Measurements from ENCODE around the gene COA6. TPM values are rescaled to one million over a fixed set of nuclear protein-coding genes. Genes with fewer than 3 reads are reported as not detected.
"Not testable (repeated sequence)": the region's sequence is repeated elsewhere in the genome, so short reads cannot be mapped to it uniquely, and the experiment has no call there.

The COA6 gene
- total and polyA plus RNA-seq, 2 donors from 2014 or later, result 21.2 to 76.4 TPM

GRCh38 chr1:234396092-234396491 is 22.8 kb downstream of the COA6 start:
- Histone ChIP-seq H3K9me3 (ENCODE audit: control insufficient read depth in 2 of 3, insufficient read depth in 1 of 3, low read length in 3 of 3) (no peaks in the 10 kb centered on the region), H3K27me3 (ENCODE audit: control insufficient read depth, insufficient read depth, low read length) (no peaks in the 10 kb centered on the region), H3K9ac (ENCODE audit: low read length in 3 of 3) (no peak overlapping the region), H3K4me3 (ENCODE audit: low read length in 3 of 3) (no peak overlapping the region), H3K4me1 (ENCODE audit: control insufficient read depth in 2 of 3, insufficient read depth in 2 of 3, low read depth in 1 of 3, low read length in 3 of 3) (no peaks in the 10 kb centered on the region), H3K27ac (ENCODE audit: low read depth in 2 of 2, low read length in 2 of 2) (no peak overlapping the region), H3K36me3 (ENCODE audit: control insufficient read depth in 2 of 3, insufficient read depth in 3 of 3, low read length in 3 of 3) (peaks cover 0 to 8% (median 5%) of the 10 kb centered on the region in 3 donors)
- FAIRE-seq, result no peak
- intact Hi-C loops (cut with DNase I), result no loop called here
- DNase-seq, result no peak
- no peak for TF ChIP-seq CTCF (IDR thresholded peaks at IDR 0.05; ENCODE audit: borderline replicate concordance, extremely low read depth, insufficient read depth)

GRCh38 chr1:234396871-234397270 is 23.6 kb downstream of the COA6 start:
- no peak for TF ChIP-seq CTCF (IDR thresholded peaks at IDR 0.05; ENCODE audit: borderline replicate concordance, extremely low read depth, insufficient read depth)
- no peak overlapping the region for H3K4me3 ChIP-seq (ENCODE audit: low read length in 3 of 3)
- DNase-seq (no peak), FAIRE-seq (no peak)
- H3K27ac ChIP-seq (ENCODE audit: low read depth in 2 of 2, low read length in 2 of 2), result no peak overlapping the region
- H3K9me3 ChIP-seq (ENCODE audit: control insufficient read depth in 2 of 3, insufficient read depth in 1 of 3, low read length in 3 of 3), result no peaks in the 10 kb centered on the region
- intact Hi-C loops (cut with DNase I), result no loop called here
- no peaks in the 10 kb centered on the region for H3K4me1 ChIP-seq (ENCODE audit: control insufficient read depth in 2 of 3, insufficient read depth in 2 of 3, low read depth in 1 of 3, low read length in 3 of 3)
- H3K9ac ChIP-seq (ENCODE audit: low read length in 3 of 3), result no peak overlapping the region
- H3K27me3 ChIP-seq (ENCODE audit: control insufficient read depth, insufficient read depth, low read length), result no peaks in the 10 kb centered on the region
- peaks cover 0 to 8% (median 4%) of the 10 kb centered on the region in 3 donors for H3K36me3 ChIP-seq (ENCODE audit: control insufficient read depth in 2 of 3, insufficient read depth in 3 of 3, low read length in 3 of 3)

- Histone ChIP-seq H3K27me3 (ENCODE audit: control insufficient read depth, insufficient read depth, low read length) (no peaks in the 10 kb centered on the region), H3K9ac (ENCODE audit: low read length in 3 of 3) (no peak overlapping the region), H3K4me1 (ENCODE audit: control insufficient read depth in 2 of 3, insufficient read depth in 2 of 3, low read depth in 1 of 3, low read length in 3 of 3) (no peaks in the 10 kb centered on the region), H3K36me3 (ENCODE audit: control insufficient read depth in 2 of 3, insufficient read depth in 3 of 3, low read length in 3 of 3) (peaks cover 0 to 6% (median 4%) of the 10 kb centered on the region in 3 donors), H3K4me3 (ENCODE audit: low read length in 3 of 3) (no peak overlapping the region), H3K9me3 (ENCODE audit: control insufficient read depth in 2 of 3, insufficient read depth in 1 of 3, low read length in 3 of 3) (no peaks in the 10 kb centered on the region), H3K27ac (ENCODE audit: low read depth in 2 of 2, low read length in 2 of 2) (no peak overlapping the region)
- FAIRE-seq, result no peak
- intact Hi-C loops (cut with DNase I), result no loop called here
- DNase-seq, result no peak
- TF ChIP-seq CTCF (IDR thresholded peaks at IDR 0.05; ENCODE audit: borderline replicate concordance, extremely low read depth, insufficient read depth), result no peak
Measured at GRCh38 chr1:234397732-234398131, 24.5 kb downstream of the COA6 start.

GRCh38 chr1:234398849-234399381 is 25.7 kb downstream of the COA6 start:
- Histone ChIP-seq H3K9me3 (ENCODE audit: control insufficient read depth in 2 of 3, insufficient read depth in 1 of 3, low read length in 3 of 3) (no peaks in the 10 kb centered on the region), H3K27me3 (ENCODE audit: control insufficient read depth, insufficient read depth, low read length) (no peaks in the 10 kb centered on the region), H3K9ac (ENCODE audit: low read length in 3 of 3) (no peak overlapping the region), H3K4me3 (ENCODE audit: low read length in 3 of 3) (no peak overlapping the region), H3K27ac (ENCODE audit: low read depth in 2 of 2, low read length in 2 of 2) (peak overlapping the region in 1 of 2 donors; percentile 23), H3K36me3 (ENCODE audit: control insufficient read depth in 2 of 3, insufficient read depth in 3 of 3, low read length in 3 of 3) (peaks cover 0 to 2% (median 0%) of the 10 kb centered on the region in 3 donors), H3K4me1 (ENCODE audit: control insufficient read depth in 2 of 3, insufficient read depth in 2 of 3, low read depth in 1 of 3, low read length in 3 of 3) (no peaks in the 10 kb centered on the region)
- DNase-seq (no peak), FAIRE-seq (no peak)
- intact Hi-C loops (cut with DNase I), result no loop called here
- TF ChIP-seq CTCF (IDR thresholded peaks at IDR 0.05; ENCODE audit: borderline replicate concordance, extremely low read depth, insufficient read depth), result no peak

- H3K9me3 ChIP-seq (ENCODE audit: control insufficient read depth in 2 of 3, insufficient read depth in 1 of 3, low read length in 3 of 3); H3K4me3 ChIP-seq (ENCODE audit: low read length in 3 of 3); H3K27ac ChIP-seq (ENCODE audit: low read depth in 2 of 2, low read length in 2 of 2); DNase-seq; H3K36me3 ChIP-seq (ENCODE audit: control insufficient read depth in 2 of 3, insufficient read depth in 3 of 3, low read length in 3 of 3); H3K27me3 ChIP-seq (ENCODE audit: control insufficient read depth, insufficient read depth, low read length); intact Hi-C loops (cut with DNase I); H3K9ac ChIP-seq (ENCODE audit: low read length in 3 of 3); FAIRE-seq; H3K4me1 ChIP-seq (ENCODE audit: control insufficient read depth in 2 of 3, insufficient read depth in 2 of 3, low read depth in 1 of 3, low read length in 3 of 3): not testable (repeated sequence)
Measured at GRCh38 chr1:234399515-234399914, 26.3 kb downstream of the COA6 start.
